GM23248 (cell line): ENCODE results near the gene CREBBP.

Experiments used
- EZH2 ChIP-seq: fragments of 200-600 bp; sonication (generic); IDR thresholded peaks from 2 replicates; pipeline ENCODE4 v1.6.1; 2018; ENCODE audit warnings: antibody characterized with exemption, mild to moderate bottlenecking; ENCODE audit not compliant: insufficient read depth, poor library complexity, severe bottlenecking
- EZH2phosphoT487 ChIP-seq: fragments of 200-600 bp; sonication (generic); IDR thresholded peaks from 2 replicates; pipeline ENCODE4 v1.6.1; 2018; ENCODE audit warnings: antibody characterized with exemption, moderate library complexity, mild to moderate bottlenecking, low read depth; ENCODE audit not compliant: insufficient read depth

- TF ChIP-seq EZH2phosphoT487 = no peak
- TF ChIP-seq EZH2 = no peak
Measured at GRCh38 chr16:3774156-3774767, 106.3 kb downstream of the CREBBP start.
